GM19043 (cell line): ENCODE measurements around the gene IL20RB.
"Not testable (repeated sequence)": the region's sequence is repeated elsewhere in the genome, so short reads cannot be mapped to it uniquely, and the experiment has no call there.

Experiments used
- ATAC-seq: cut with Tn5 transposase; IDR thresholded peaks from one replicate; pipeline ENCODE4 v1.9.1; 2021; ENCODE audit warnings: low read depth; ENCODE audit not compliant: unreplicated experiment

Gene IL20RB

GRCh38 chr3:136942803-136943202 lies 15.0 kb upstream of the IL20RB start:
- no peak for ATAC-seq

- ATAC-seq: no peak
These were observed 14.3 kb upstream of the IL20RB start for GRCh38 chr3:136943436-136943835.

GRCh38 chr3:136946978-136947377 lies 10.8 kb upstream of the IL20RB start:
- no peak for ATAC-seq

- no peak for ATAC-seq
These were observed 10.3 kb upstream of the IL20RB start for GRCh38 chr3:136947477-136947876.

- ATAC-seq: no peak
These were observed 8.6 kb upstream of the IL20RB start for GRCh38 chr3:136949146-136949545.

- ATAC-seq: no peak
These were observed 8.1 kb upstream of the IL20RB start for GRCh38 chr3:136949708-136950107.

- ATAC-seq: no peak
These were observed 7.2 kb upstream of the IL20RB start for GRCh38 chr3:136950623-136951022.

GRCh38 chr3:136952292-136952691 lies 5.5 kb upstream of the IL20RB start:
- no peak for ATAC-seq

- no peak for ATAC-seq
These were observed 3.5 kb upstream of the IL20RB start for GRCh38 chr3:136954251-136954650.

- no peak for ATAC-seq
These were observed 2.6 kb upstream of the IL20RB start for GRCh38 chr3:136954980-136955780.

GRCh38 chr3:136955813-136956212 lies 2.0 kb upstream of the IL20RB start:
- ATAC-seq: no peak

GRCh38 chr3:136956971-136957370 lies 812 bp upstream of the IL20RB start:
- ATAC-seq: no peak

GRCh38 chr3:136958939-136959338 lies 1.2 kb downstream of the IL20RB start:
- no peak for ATAC-seq

GRCh38 chr3:136959599-136959998 lies 1.8 kb downstream of the IL20RB start:
- no peak for ATAC-seq

GRCh38 chr3:136960838-136961836 lies 3.4 kb downstream of the IL20RB start:
- ATAC-seq: no peak

GRCh38 chr3:136962927-136963326 lies 5.1 kb downstream of the IL20RB start:
- ATAC-seq: no peak

- not testable (repeated sequence) for ATAC-seq
These were observed 11.8 kb downstream of the IL20RB start for GRCh38 chr3:136969539-136969938.

GRCh38 chr3:136973352-136973751 lies 15.6 kb downstream of the IL20RB start:
- no peak for ATAC-seq

GRCh38 chr3:136974670-136975069 lies 16.9 kb downstream of the IL20RB start:
- ATAC-seq: no peak

- ATAC-seq: no peak
These were observed 21.4 kb downstream of the IL20RB start for GRCh38 chr3:136979204-136979603.

- ATAC-seq: no peak
These were observed 21.9 kb downstream of the IL20RB start for GRCh38 chr3:136979684-136980083.
